ENCODE data around the gene NDUFA11. TPM values are rescaled to one million over a fixed set of nuclear protein-coding genes. Genes with fewer than 3 reads are reported as not detected.

Gene NDUFA11
- total and polyA plus RNA-seq, 2 of the 13 experiments (the other 11 are each of a cell fraction or from before 2014, with no cell fraction given) = 286 to 378 TPM

- no peak for TF ChIP-seq CENPT (CRISPR knock-in tag; IDR thresholded peaks at IDR 0.05; ENCODE audit: low read depth)
- TF ChIP-seq GPN1 (CRISPR knock-in tag; IDR thresholded peaks at IDR 0.05; ENCODE audit: borderline replicate concordance) = no peak
- TF ChIP-seq SIX1 (CRISPR knock-in tag; IDR thresholded peaks at IDR 0.05; ENCODE audit: borderline replicate concordance) = no peak
- TF ChIP-seq HOXD1 (CRISPR knock-in tag; IDR thresholded peaks at IDR 0.05) = no peak
- TF ChIP-seq TBL1XR1 (IDR thresholded peaks at IDR 0.05; ENCODE audit: borderline replicate concordance, low read length, partially characterized antibody) = no peak
- peak; percentile 64; the same call in 1 of the 2 replicates for TF ChIP-seq SRY (CRISPR knock-in tag; IDR thresholded peaks at IDR 0.05)
- peak; percentile 58 for TF ChIP-seq MED1 (CRISPR knock-in tag; IDR thresholded peaks at IDR 0.05)
- TF ChIP-seq AGO2 (optimal IDR thresholded peaks at IDR 0.05; ENCODE audit: low read depth, low read length) = peak; percentile 97
- no peak for TF ChIP-seq ZNF282 (IDR thresholded peaks at IDR 0.05; ENCODE audit: partially characterized antibody)
- TF ChIP-seq MIER3 (CRISPR knock-in tag; IDR thresholded peaks at IDR 0.05; ENCODE audit: borderline replicate concordance) = peak; percentile 55; the same call in 1 of the 2 replicates
- TF ChIP-seq FOXP4 (CRISPR knock-in tag; IDR thresholded peaks at IDR 0.05) = no peak
- no peak for TF ChIP-seq BRF2 (CRISPR knock-in tag; IDR thresholded peaks at IDR 0.05)
- no peak for TF ChIP-seq JARID2 (CRISPR knock-in tag; IDR thresholded peaks at IDR 0.05; ENCODE audit: insufficient replicate concordance)
- TF ChIP-seq MAFF (IDR thresholded peaks at IDR 0.05; ENCODE audit: low read depth, low read length) = no peak
- TF ChIP-seq, protein P1, sequence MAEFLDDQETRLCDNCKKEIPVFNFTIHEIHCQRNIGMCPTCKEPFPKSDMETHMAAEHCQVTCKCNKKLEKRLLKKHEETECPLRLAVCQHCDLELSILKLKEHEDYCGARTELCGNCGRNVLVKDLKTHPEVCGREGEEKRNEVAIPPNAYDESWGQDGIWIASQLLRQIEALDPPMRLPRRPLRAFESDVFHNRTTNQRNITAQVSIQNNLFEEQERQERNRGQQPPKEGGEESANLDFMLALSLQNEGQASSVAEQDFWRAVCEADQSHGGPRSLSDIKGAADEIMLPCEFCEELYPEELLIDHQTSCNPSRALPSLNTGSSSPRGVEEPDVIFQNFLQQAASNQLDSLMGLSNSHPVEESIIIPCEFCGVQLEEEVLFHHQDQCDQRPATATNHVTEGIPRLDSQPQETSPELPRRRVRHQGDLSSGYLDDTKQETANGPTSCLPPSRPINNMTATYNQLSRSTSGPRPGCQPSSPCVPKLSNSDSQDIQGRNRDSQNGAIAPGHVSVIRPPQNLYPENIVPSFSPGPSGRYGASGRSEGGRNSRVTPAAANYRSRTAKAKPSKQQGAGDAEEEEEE (CRISPR knock-in tag; IDR thresholded peaks at IDR 0.05; ENCODE audit: borderline replicate concordance) = no peak; the same call in 1 of the 2 replicates
- TF ChIP-seq ZNF431 (CRISPR knock-in tag; IDR thresholded peaks at IDR 0.05; ENCODE audit: borderline replicate concordance, low read depth) = 0 out of 2 replicates have a peak, but pooled peaks have one; percentile 9
- no peak for TF ChIP-seq TERF1 (CRISPR knock-in tag; IDR thresholded peaks at IDR 0.05)
- no peak for TF ChIP-seq ZNF512 (CRISPR knock-in tag; IDR thresholded peaks at IDR 0.05)
- no peak for TF ChIP-seq ZBTB26 (CRISPR knock-in tag; IDR thresholded peaks at IDR 0.05; ENCODE audit: borderline replicate concordance)
Observed at GRCh38 chr19:5891938-5892771, 11.4 kb downstream of the NDUFA11 start (continued).
